Stimulated activated naive CD8-positive, alpha-beta T cell treated with anti-CD3 and anti-CD28 coated beads, Interleukin-15, Interleukin-2, amounts not matched to agents 100 ng/mL and 50 ng/mL, for 24 hours (primary cell): ENCODE measurements around the gene ZSWIM3.
"Not testable (repeated sequence)": the region's sequence is repeated elsewhere in the genome, so short reads cannot be mapped to it uniquely, and the experiment has no call there.

Experiments used
- H3K27ac Mint-ChIP-seq: one replicate; pipeline ENCODE4 v1.8.0; 2021; ENCODE audit warnings: mild to moderate bottlenecking, mixed read lengths
- H3K27me3 Mint-ChIP-seq: one replicate; pipeline ENCODE4 v1.8.0; 2021; ENCODE audit warnings: mixed read lengths
- H3K36me3 Mint-ChIP-seq: one replicate; pipeline ENCODE4 v1.8.0; 2021; ENCODE audit warnings: low read depth, mixed read lengths
- H3K4me1 Mint-ChIP-seq: one replicate; pipeline ENCODE4 v1.8.0; 2021; ENCODE audit warnings: low read depth, mixed read lengths
- H3K4me3 Mint-ChIP-seq: one replicate; pipeline ENCODE4 v1.8.0; 2021; ENCODE audit warnings: mild to moderate bottlenecking, mixed read lengths
- H3K9me3 Mint-ChIP-seq: one replicate; pipeline ENCODE4 v1.8.0; 2021; ENCODE audit warnings: mixed read lengths

ZSWIM3 gene

DNA sequence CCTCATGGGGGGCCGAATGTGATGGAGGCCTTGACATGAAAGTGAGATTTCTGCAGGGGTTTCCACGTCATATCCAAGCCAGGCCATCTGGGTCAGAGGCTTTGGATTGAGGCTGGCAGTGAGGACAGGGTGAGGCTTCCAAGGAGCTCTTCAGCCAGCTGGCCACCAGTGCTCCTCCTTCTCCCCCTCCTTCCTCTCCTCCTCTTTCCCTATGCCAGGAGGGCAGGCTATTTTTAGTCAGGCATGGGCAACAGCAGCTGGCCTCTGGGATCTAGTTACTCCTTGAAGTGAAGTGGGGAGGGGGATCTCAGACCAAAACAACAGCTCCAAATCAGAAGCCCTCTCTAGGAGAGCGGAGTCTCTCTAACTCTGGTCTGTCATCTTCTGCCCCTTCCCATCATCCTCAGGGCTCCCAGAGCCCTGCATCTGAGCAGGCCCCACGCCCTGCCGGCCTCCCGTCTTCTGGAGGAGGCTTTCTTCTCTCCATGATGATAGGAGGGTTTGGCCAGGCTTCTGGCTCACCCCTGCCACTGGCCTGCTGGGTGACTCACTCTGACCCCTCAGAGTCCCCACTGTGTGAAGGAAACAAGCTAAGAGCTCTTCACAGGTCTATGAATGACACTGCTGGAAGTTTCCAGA, 30.9 kb upstream of the ZSWIM3 start:
- Mint-ChIP-seq H3K36me3 (no peaks in the 10 kb centered on the region), H3K27me3 (peaks cover 30% of the 10 kb centered on the region), H3K27ac (no peak overlapping the region), H3K4me3 (no peak overlapping the region), H3K9me3 (no peaks in the 10 kb centered on the region), H3K4me1 (peaks cover 11% of the 10 kb centered on the region)

DNA sequence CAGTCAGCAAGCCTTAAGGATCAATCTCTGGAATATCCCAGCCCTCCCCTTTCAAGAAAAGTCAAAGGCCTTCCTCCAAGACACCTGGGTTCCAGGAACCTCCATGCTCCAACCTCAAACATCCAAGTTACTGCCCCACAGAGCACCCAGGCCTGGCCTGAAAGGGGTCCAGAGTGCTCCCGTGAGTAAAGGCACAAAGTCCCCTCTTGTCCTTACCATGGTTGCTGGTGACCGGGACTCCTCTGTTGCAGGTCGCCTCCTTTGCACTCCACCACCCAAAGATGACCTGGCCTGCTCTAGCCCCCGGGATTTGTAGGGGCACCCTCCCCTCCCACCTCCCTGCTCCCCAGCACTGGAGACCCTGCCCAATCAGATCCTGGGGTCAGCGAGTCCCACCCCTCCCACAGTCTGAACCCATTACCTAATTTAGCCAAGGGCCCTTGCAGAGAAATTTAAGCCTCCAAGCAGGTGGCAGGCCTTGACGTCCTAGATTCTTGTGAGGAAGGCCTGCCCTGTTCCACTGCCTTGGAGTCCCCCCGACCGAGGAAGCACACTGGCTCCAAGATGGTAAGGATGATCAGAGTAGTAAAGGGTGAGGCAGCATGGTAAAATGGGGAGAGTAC, 30.3 kb upstream of the ZSWIM3 start, which contains the start of gene TNNC2:
TSS of gene TNNC2 (minus strand) at position 283 of the 623 bp plus-strand sequence. CDS start at position 219, 64 bp downstream.
- Mint-ChIP-seq H3K27ac (no peak within 1 kb of the TSS), H3K4me3 (no peak within 1 kb of the TSS), H3K36me3 (no peaks in the 10 kb centered on the region)

DNA sequence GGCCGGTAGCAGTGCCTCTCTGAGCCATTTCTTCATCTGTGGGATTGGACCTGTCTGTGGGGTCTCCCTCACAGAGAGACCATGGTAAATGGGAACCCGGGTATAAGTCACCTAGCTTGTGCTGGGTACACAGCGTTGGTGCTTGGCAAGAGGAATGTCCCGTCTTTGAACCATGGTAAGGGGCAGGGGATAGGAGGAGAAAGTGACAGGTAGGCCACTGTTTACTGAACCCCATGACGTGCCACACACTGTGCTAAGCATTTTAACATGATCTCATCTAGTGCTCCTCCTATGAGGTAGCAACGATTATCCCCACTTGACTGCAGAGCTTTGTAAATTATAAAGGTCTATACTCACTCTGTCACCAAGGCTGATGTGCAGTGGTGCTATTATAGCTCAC, 29.7 kb upstream of the ZSWIM3 start:
- Mint-ChIP-seq H3K27me3 (peaks cover 21% of the 10 kb centered on the region), H3K4me1 (peaks cover 11% of the 10 kb centered on the region), H3K4me3 (no peak overlapping the region), H3K9me3 (no peaks in the 10 kb centered on the region), H3K27ac (no peak overlapping the region), H3K36me3 (no peaks in the 10 kb centered on the region)

More for the DNA sequence above, 30.3 kb upstream of the ZSWIM3 start, which contains the start of gene TNNC2:
- Mint-ChIP-seq H3K9me3 (no peaks in the 10 kb centered on the region), H3K27me3 (peaks cover 27% of the 10 kb centered on the region), H3K4me1 (peaks cover 11% of the 10 kb centered on the region)

DNA sequence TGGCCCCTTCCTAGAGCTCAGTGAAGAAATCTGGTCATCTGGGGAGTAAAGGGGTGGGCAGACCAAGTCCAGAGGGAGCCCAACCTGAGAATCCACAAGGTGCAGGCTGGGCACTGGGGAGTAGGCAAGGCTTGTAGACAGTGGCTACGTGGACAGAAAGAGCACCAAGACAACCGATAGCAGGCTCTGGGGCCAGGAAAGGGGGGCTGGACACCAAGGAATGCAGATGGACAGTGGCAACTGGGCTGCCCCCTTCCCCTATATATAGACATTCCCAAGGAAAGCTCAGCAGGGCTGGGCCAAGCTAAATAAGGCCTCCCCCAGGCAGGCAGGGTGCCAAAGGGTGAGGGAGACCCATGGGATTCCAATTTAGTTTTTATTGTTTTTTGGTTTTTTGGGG, 28.8 kb upstream of the ZSWIM3 start:
- Mint-ChIP-seq H3K4me3 (no peak overlapping the region), H3K4me1 (peaks cover 16% of the 10 kb centered on the region), H3K36me3 (no peaks in the 10 kb centered on the region), H3K27me3 (peaks cover 12% of the 10 kb centered on the region), H3K27ac (no peak overlapping the region), H3K9me3 (no peaks in the 10 kb centered on the region)

DNA sequence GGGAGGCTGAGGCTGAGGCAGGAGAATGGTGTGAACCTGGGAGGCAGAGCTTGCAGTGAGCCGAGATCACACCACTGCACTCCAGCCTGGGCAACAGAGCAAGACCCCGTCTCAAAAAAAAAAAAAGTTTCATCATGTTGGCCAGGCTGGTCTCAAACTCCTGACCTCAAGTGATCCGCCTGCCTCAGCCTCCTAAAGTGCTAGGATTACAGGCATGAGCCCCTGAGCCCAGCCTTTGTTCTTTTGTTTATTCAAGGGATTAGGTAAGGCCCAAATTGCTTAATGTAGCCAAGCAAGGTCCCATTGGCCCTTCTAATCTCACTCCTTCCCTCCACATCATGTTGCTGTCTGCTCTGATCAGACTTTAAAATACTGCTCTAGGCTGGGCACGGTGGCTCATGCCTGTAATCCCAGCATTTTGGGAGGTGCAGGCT, 27.7 kb upstream of the ZSWIM3 start:
- peaks cover 13% of the 10 kb centered on the region for H3K4me1 Mint-ChIP-seq
- not testable (repeated sequence) for H3K9me3 Mint-ChIP-seq, H3K27ac Mint-ChIP-seq, H3K27me3 Mint-ChIP-seq, H3K36me3 Mint-ChIP-seq, H3K4me3 Mint-ChIP-seq

DNA sequence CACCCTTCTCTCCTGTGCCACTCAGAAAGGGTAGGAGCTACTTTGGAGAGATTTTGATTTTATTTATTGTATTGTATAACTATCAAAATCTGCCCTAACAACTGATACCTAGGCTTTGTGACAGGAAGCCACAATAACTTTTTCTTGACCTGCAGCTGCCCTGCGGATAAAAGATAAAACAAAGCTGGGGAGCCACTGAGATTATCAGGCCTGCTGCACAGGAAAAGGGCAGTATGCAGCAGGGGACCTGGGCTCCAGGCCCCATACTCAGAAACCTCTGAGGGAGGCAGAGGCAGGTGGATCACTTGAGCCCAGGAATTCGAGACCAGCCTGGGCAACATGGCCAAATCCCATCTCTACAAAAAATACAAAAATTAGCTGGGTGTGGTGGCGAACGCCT, 24.8 kb upstream of the ZSWIM3 start:
- Mint-ChIP-seq H3K4me3 (peak overlapping the region; percentile 76), H3K9me3 (no peaks in the 10 kb centered on the region), H3K4me1 (peaks cover 16% of the 10 kb centered on the region), H3K27ac (no peak overlapping the region), H3K36me3 (no peaks in the 10 kb centered on the region), H3K27me3 (peaks cover 3% of the 10 kb centered on the region)

DNA sequence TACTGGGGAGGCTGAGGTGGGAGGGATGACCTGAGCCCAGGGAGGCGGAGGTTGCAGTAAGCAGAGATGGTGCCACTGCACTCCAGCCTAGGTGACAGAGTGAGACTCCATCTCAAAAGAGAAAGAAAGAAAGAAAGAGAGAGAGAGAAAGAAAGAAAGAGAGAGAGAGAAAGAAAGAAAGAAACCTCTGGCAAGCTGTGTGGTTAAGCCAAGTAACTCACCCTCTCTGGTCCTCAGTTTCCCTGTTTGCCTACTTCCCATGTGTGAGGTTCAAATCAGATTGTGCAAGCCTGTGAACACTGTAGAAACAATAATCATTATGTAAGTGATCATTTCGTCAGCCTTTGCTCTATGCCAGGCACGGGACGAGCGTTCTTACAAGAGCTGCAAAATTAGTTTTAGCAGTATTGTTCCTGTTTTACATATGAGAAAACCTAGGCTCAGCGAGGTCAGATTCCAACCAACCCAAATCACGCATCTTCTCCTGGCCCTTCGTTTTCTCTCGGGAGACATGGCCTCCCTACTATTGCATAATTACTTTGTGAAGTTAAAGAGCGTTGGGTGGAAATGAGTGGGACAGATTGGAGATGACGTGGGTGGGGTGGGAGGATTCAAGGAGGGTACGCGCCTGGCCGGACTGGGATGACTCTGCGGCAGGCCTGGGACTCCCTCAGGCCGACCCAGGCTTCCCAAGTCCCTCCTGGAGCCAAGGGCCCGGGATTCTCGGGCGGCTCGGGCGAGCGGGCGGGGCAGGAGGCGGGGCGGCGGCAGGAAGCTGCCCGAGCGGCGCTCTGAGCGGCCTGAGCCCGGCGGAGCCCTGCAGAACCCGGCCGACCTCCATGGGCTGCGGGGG, 24.2 kb upstream of the ZSWIM3 start, which contains the start of gene SNX21:
TSS of gene SNX21 (plus strand) at position 770 of the 853 bp plus-strand sequence. CDS start 121 bp downstream, outside the sequence.
- no peak within 1 kb of the TSS for H3K27ac Mint-ChIP-seq
- H3K36me3 Mint-ChIP-seq = no peaks in the 10 kb centered on the region
- peak within 1 kb of the TSS; percentile 76 for H3K4me3 Mint-ChIP-seq
- H3K4me1 Mint-ChIP-seq = peaks cover 16% of the 10 kb centered on the region
- H3K27me3 Mint-ChIP-seq = peaks cover 3% of the 10 kb centered on the region
- no peaks in the 10 kb centered on the region for H3K9me3 Mint-ChIP-seq

DNA sequence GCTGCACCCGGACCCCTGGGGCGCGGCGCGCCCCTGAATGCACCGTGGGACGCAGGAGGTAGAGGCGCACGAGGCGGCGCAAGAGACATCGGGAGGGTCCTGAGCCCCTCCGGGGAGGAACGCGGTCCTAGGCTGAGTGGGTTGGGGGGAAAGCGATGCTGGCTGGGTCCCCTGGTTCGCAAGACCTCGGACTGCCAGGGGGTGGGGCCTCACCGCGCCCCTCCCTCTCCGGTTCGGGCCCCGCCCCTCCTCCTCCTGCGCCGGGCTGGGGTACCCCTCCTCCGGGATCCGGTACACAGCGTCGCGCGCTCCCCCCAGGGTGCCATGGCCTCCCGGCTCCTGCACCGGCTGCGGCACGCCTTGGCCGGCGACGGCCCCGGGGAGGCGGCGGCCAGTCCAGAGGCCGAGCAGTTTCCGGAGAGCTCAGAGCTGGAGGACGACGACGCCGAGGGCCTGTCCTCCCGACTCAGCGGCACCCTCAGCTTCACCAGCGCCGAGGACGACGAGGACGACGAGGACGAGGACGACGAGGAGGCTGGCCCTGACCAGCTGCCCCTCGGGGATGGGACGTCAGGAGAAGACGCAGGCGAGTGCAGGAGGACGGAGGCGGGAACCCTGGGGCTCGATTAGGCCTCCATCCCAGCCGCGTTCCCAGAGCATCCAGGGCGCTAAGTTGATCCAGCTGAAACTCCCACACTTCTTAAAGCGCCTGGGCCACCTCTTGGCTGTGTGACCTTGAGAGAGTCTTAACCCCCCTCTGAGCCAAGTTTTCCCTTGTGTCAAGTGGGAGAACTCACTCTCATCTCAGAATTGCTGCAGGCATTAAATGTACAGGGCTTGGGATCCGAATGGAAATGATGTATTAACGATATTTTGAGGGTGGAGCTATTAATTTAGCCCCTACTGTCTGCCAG, 23.3 kb upstream of the ZSWIM3 start:
- Mint-ChIP-seq H3K4me1 (peaks cover 16% of the 10 kb centered on the region), H3K36me3 (no peaks in the 10 kb centered on the region), H3K27ac (no peak overlapping the region), H3K4me3 (peak overlapping the region; percentile 53), H3K9me3 (no peaks in the 10 kb centered on the region), H3K27me3 (peaks cover 3% of the 10 kb centered on the region)

DNA sequence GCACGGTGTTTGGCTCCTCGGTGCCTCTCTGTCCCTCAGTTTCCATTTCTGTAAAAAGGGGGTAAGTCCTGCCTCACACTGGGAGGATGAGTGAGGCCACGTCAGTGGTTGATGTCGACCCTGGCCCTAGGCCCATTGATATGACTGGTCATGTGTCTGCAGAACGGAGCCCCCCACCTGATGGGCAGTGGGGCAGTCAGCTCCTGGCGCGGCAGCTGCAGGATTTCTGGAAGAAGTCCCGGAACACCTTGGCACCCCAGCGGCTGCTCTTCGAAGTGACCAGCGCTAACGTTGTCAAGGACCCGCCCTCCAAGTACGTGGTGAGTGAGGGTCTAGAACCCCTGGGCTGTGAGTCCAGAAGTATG, 22.6 kb upstream of the ZSWIM3 start:
- Mint-ChIP-seq H3K27me3 (peaks cover 3% of the 10 kb centered on the region), H3K4me3 (peak overlapping the region; percentile 53), H3K36me3 (no peaks in the 10 kb centered on the region), H3K27ac (no peak overlapping the region), H3K9me3 (no peaks in the 10 kb centered on the region), H3K4me1 (peaks cover 16% of the 10 kb centered on the region)

DNA sequence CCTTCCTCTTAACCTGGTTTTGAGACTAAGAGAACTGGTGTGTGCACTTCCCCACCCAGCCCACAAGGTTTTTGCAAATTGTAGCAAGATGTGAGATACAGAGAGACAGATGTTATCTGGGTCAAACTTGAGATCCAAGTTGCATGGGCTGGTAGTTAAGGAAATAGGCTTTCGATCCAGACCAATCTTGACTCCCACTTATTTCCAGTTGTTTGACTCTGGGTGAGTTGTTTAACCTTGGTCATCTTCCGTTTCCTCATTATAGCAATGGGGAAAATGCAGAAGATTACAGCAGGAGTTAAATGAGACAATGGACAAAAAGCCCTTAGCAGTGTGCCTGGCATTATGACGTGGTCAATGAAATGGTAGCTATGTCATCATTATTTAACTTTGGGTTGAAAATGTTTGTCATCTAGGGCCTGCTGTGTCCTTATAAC, 22.1 kb upstream of the ZSWIM3 start:
- Mint-ChIP-seq H3K4me1 (peaks cover 16% of the 10 kb centered on the region), H3K9me3 (no peaks in the 10 kb centered on the region), H3K4me3 (peak overlapping the region; percentile 53), H3K27ac (no peak overlapping the region), H3K36me3 (no peaks in the 10 kb centered on the region), H3K27me3 (peaks cover 1% of the 10 kb centered on the region)

DNA sequence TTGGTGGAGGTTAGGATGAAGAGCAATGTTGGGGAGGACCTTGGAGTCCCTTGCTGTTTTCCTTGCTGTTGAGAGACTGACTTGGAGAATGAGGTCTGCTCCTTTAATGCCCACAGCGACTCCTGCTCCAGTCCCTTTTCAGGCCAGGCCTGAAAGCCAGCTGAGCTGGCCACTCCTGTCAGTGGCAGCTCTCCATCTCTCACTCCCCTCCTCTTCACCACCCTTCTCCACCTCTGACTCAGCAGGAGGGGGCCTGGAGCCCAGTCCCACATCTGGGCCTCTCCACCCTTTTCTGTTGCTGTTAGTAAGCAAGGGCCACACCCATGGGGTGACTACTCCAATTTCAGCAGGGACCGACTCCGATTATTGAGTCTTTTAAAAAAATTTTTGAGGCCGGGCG, 21.6 kb upstream of the ZSWIM3 start:
- no peak overlapping the region for H3K27ac Mint-ChIP-seq
- H3K27me3 Mint-ChIP-seq = no peaks in the 10 kb centered on the region
- H3K4me1 Mint-ChIP-seq = peaks cover 16% of the 10 kb centered on the region
- peak overlapping the region; percentile 53 for H3K4me3 Mint-ChIP-seq
- no peaks in the 10 kb centered on the region for H3K36me3 Mint-ChIP-seq
- H3K9me3 Mint-ChIP-seq = no peaks in the 10 kb centered on the region

DNA sequence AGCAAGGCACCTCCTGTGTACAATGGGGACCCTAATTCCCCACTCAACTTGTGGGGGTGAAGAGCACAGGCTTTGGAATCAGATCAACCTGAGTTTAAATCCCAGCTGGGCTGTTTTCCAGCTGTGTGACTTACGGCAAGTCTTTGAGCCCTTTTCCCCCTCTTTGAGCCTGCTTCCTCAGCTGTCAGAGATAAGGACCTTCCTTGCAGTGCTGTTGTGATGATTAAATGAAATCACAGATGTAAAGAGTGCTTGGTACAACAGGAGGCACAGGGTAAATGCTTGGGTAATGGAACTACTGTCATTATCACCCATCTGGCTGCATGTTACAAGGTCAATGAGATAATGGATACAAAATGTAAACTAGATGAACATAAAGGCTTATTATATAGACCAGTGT, 20.6 kb upstream of the ZSWIM3 start:
- Mint-ChIP-seq H3K4me3 (no peak overlapping the region), H3K9me3 (no peaks in the 10 kb centered on the region), H3K27ac (no peak overlapping the region), H3K36me3 (no peaks in the 10 kb centered on the region), H3K27me3 (no peaks in the 10 kb centered on the region), H3K4me1 (peaks cover 16% of the 10 kb centered on the region)

DNA sequence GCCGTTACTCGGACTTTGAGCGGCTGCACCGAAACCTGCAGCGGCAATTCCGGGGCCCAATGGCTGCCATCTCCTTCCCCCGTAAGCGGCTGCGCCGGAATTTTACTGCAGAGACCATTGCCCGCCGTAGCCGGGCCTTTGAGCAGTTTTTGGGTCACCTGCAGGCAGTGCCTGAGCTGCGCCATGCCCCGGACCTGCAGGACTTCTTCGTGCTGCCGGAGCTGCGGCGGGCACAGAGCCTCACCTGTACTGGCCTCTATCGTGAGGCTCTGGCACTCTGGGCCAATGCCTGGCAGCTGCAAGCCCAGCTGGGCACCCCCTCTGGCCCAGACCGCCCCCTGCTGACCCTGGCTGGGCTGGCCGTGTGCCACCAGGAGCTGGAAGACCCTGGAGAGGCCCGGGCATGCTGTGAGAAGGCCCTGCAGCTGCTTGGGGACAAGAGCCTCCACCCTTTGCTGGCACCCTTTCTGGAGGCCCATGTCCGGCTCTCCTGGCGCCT, 16.7 kb upstream of the ZSWIM3 start:
- Mint-ChIP-seq H3K9me3 (no peaks in the 10 kb centered on the region), H3K27me3 (no peaks in the 10 kb centered on the region), H3K4me1 (peaks cover 4% of the 10 kb centered on the region), H3K4me3 (no peak overlapping the region), H3K27ac (no peak overlapping the region), H3K36me3 (peaks cover 19% of the 10 kb centered on the region)
